ENCODE measurements around the gene SLC38A10.

SLC38A10 gene

DNA sequence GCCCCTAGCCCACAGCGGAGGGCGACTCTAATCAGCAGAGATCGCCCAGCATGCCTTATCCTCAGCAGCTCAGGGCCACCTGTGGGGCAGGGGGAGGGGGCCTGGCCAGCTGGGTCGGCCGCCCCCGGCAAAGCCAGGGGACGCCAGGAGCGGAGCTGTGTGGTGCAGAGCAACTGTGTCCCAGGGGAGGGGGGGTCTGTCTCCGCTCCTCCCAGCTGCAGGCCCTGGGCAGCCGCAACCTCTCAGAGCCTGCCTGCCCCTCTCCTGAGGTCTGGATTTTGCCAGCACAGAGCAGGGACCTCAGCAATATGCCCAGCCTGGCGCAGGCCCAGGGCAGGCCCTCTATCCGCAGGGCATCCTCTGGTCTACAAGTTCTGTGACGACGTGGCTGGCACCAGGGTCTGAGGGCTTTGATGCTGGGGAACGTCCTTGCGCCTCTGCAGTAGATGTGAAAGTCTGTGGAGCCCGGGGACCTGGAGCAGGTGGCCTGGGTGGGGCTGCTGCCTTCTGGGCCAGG is 36.5 kb upstream of the SLC38A10 start:
- no peak for DNase-seq (ENCODE audit: low read depth)
- no peak overlapping the region for H3K4me3 ChIP-seq (ENCODE audit: control insufficient read depth, low read depth, low read length)
- TF ChIP-seq, protein P1, sequence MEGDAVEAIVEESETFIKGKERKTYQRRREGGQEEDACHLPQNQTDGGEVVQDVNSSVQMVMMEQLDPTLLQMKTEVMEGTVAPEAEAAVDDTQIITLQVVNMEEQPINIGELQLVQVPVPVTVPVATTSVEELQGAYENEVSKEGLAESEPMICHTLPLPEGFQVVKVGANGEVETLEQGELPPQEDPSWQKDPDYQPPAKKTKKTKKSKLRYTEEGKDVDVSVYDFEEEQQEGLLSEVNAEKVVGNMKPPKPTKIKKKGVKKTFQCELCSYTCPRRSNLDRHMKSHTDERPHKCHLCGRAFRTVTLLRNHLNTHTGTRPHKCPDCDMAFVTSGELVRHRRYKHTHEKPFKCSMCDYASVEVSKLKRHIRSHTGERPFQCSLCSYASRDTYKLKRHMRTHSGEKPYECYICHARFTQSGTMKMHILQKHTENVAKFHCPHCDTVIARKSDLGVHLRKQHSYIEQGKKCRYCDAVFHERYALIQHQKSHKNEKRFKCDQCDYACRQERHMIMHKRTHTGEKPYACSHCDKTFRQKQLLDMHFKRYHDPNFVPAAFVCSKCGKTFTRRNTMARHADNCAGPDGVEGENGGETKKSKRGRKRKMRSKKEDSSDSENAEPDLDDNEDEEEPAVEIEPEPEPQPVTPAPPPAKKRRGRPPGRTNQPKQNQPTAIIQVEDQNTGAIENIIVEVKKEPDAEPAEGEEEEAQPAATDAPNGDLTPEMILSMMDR (IDR thresholded peaks at IDR 0.05; ENCODE audit: control insufficient read depth, insufficient read depth, low read depth, low read length, missing control alignments) = no peak

GRCh38 chr17:81330884-81331245 is 35.8 kb upstream of the SLC38A10 start:
- DNase-seq (ENCODE audit: low read depth) = no peak
- no peak overlapping the region for H3K4me3 ChIP-seq (ENCODE audit: control insufficient read depth, low read depth, low read length)
- TF ChIP-seq, protein P1 (IDR thresholded peaks at IDR 0.05; ENCODE audit: control insufficient read depth, insufficient read depth, low read depth, low read length, missing control alignments) = no peak

GRCh38 chr17:81329927-81330883 is 35.1 kb upstream of the SLC38A10 start:
- DNase-seq (ENCODE audit: low read depth) = no peak
- H3K4me3 ChIP-seq (ENCODE audit: control insufficient read depth, low read depth, low read length) = no peak overlapping the region
- TF ChIP-seq, protein P1 (IDR thresholded peaks at IDR 0.05; ENCODE audit: control insufficient read depth, insufficient read depth, low read depth, low read length, missing control alignments) = no peak

DNA sequence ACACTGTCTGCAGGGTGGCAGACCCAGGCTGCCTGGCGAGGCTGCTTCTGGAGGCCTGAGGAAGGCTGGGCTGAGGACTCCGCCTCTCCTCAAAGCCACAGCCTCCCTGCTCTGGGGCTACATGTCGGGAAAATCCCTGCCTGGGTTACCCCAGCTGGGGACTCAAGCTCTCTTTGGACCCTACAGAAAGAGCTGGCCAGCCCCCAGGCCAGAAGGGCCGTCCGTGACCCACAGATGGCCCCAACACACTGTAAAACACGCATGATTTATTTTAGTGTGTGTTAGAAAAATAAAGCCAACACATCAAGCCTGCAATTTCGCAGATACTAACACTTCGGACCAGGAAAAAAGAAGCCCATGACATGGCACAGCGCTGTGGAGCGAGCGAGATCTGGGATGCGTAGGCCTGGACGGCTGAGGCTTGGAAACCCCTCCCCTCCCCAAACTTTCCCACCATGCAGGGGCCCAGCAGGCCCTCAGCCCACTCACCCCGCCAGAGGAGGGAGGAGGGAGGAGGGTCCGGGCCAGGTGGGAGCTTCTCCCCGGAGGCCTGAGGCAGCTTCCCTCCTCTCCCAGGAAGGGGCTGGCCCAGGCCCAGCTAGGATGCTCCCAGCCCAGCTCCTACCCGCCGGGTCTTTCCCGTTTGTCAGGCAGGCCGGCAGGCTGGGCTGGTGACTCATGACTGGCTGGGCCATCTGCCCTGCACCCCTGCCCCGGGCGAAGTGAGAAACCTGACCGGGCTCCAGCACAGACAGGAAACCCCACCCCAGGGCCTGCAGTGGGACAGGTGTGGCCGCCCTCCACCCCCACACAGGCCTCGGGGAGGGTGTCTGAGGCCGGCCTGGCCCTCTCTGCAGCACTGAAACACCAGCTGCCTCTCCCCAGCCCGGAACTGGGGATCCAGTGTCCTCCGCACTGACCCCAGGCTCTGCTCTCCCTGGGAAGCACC is 34.1 kb upstream of the SLC38A10 start:
- DNase-seq (ENCODE audit: low read depth) = peak; percentile 59
- H3K4me3 ChIP-seq (ENCODE audit: control insufficient read depth, low read depth, low read length) = no peak overlapping the region
- TF ChIP-seq, protein P1 (IDR thresholded peaks at IDR 0.05; ENCODE audit: control insufficient read depth, insufficient read depth, low read depth, low read length, missing control alignments) = no peak

DNA sequence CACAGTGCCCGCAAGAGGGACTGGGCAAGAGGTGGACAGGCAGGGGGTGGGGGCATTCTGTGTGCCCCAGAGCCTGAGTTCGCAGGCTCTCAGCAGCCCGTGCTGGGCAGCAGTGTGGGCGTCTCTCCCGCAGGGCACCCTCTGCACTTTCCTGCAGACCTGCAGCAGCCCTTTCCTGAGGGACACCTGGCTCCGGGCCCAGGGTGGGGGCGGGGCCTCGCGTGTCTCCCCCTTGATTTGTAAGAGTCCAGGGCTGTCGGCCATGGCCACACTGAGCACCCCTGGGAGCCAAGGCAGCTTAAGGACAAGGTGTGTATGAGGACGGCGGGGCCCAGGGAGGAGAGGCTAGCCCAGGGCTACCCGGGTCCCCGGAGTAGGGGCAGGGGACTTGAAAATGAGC is 33.4 kb upstream of the SLC38A10 start:
- TF ChIP-seq, protein P1 (IDR thresholded peaks at IDR 0.05; ENCODE audit: control insufficient read depth, insufficient read depth, low read depth, low read length, missing control alignments) = no peak
- DNase-seq (ENCODE audit: low read depth) = no peak
- no peak overlapping the region for H3K4me3 ChIP-seq (ENCODE audit: control insufficient read depth, low read depth, low read length)

- no peak overlapping the region for H3K4me3 ChIP-seq (ENCODE audit: control insufficient read depth, low read depth, low read length)
- DNase-seq (ENCODE audit: low read depth) = no peak
- TF ChIP-seq, protein P1 (IDR thresholded peaks at IDR 0.05; ENCODE audit: control insufficient read depth, insufficient read depth, low read depth, low read length, missing control alignments) = no peak
Measured at GRCh38 chr17:81325714-81326358, 30.7 kb upstream of the SLC38A10 start.
